Stimulated activated CD8-positive, alpha-beta memory T cell treated with anti-CD3 and anti-CD28 coated beads, Interleukin-2, amount 100 ng/mL, for 48 hours (primary cell): ENCODE measurements around the gene RBM48.
"Not testable (repeated sequence)": the region's sequence is repeated elsewhere in the genome, so short reads cannot be mapped to it uniquely, and the experiment has no call there.

ENCODE experiments used
- DNase-seq, 2 donors: peaks; one replicate each; pipeline ENCODE4 v3.0.0-alpha.2; 2020; ENCODE audit warnings: low read depth in 2 of 2

Gene RBM48

GRCh38 chr7:92545116-92545515 lies 16.5 kb downstream of the RBM48 start:
- DNase-seq: not testable (repeated sequence)

- DNase-seq: no peak
Observed at GRCh38 chr7:92546856-92547497, 18.4 kb downstream of the RBM48 start.

- no peak for DNase-seq
Observed at GRCh38 chr7:92547579-92547978, 19.0 kb downstream of the RBM48 start.

- DNase-seq: no peak
Observed at GRCh38 chr7:92550194-92550593, 21.6 kb downstream of the RBM48 start.

- no peak for DNase-seq
Observed at GRCh38 chr7:92557249-92557648, 28.7 kb downstream of the RBM48 start.

GRCh38 chr7:92557808-92558362 lies 29.3 kb downstream of the RBM48 start:
- no peak for DNase-seq

GRCh38 chr7:92560602-92561001 lies 32.0 kb downstream of the RBM48 start:
- DNase-seq: no peak

- DNase-seq: no peak
Observed at GRCh38 chr7:92563345-92563744, 34.8 kb downstream of the RBM48 start.

GRCh38 chr7:92567460-92567859 lies 38.9 kb downstream of the RBM48 start:
- no peak for DNase-seq

- DNase-seq: no peak
Observed at GRCh38 chr7:92569137-92569536, 40.5 kb downstream of the RBM48 start.

GRCh38 chr7:92576296-92576695 lies 47.7 kb downstream of the RBM48 start:
- DNase-seq: no peak

GRCh38 chr7:92582948-92583347 lies 54.4 kb downstream of the RBM48 start:
- no peak for DNase-seq

- no peak for DNase-seq
Observed at GRCh38 chr7:92584953-92585352, 56.4 kb downstream of the RBM48 start.

- DNase-seq: no peak
Observed at GRCh38 chr7:92586403-92586802, 57.8 kb downstream of the RBM48 start.

GRCh38 chr7:92586841-92587240 lies 58.2 kb downstream of the RBM48 start:
- DNase-seq: no peak
